ENCODE measurements around the gene GON4L.
"Not testable (repeated sequence)": the region's sequence is repeated elsewhere in the genome, so short reads cannot be mapped to it uniquely, and the experiment has no call there.

Gene GON4L

GRCh38 chr1:155715777-155716176 lies 141.2 kb downstream of the GON4L start:
- Histone ChIP-seq H3K27me3 (replicated peaks) (no peaks in the 10 kb centered on the region), H3K27ac (no peak overlapping the region), H3K4me3 (ENCODE audit: low read depth, low read length) (no peak overlapping the region), H3K36me3 (replicated peaks) (peaks cover 22% of the 10 kb centered on the region)
- no peak for DNase-seq
- in situ Hi-C loops (cut with HindIII; ENCODE audit: low pct_ligation_motif_present, low sequenced_read_pairs) = no loop called here
- TF ChIP-seq, protein P1, sequence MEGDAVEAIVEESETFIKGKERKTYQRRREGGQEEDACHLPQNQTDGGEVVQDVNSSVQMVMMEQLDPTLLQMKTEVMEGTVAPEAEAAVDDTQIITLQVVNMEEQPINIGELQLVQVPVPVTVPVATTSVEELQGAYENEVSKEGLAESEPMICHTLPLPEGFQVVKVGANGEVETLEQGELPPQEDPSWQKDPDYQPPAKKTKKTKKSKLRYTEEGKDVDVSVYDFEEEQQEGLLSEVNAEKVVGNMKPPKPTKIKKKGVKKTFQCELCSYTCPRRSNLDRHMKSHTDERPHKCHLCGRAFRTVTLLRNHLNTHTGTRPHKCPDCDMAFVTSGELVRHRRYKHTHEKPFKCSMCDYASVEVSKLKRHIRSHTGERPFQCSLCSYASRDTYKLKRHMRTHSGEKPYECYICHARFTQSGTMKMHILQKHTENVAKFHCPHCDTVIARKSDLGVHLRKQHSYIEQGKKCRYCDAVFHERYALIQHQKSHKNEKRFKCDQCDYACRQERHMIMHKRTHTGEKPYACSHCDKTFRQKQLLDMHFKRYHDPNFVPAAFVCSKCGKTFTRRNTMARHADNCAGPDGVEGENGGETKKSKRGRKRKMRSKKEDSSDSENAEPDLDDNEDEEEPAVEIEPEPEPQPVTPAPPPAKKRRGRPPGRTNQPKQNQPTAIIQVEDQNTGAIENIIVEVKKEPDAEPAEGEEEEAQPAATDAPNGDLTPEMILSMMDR (IDR thresholded peaks at IDR 0.05; ENCODE audit: low read depth, low read length, missing control alignments) = no peak

- H3K4me3 ChIP-seq (ENCODE audit: low read depth, low read length); DNase-seq; H3K27ac ChIP-seq; H3K27me3 ChIP-seq (replicated peaks); in situ Hi-C loops (cut with HindIII; ENCODE audit: low pct_ligation_motif_present, low sequenced_read_pairs): not testable (repeated sequence)
- peaks cover 25% of the 10 kb centered on the region for H3K36me3 ChIP-seq (replicated peaks)
These were observed 142.0 kb downstream of the GON4L start for GRCh38 chr1:155715056-155715455.

DNA sequence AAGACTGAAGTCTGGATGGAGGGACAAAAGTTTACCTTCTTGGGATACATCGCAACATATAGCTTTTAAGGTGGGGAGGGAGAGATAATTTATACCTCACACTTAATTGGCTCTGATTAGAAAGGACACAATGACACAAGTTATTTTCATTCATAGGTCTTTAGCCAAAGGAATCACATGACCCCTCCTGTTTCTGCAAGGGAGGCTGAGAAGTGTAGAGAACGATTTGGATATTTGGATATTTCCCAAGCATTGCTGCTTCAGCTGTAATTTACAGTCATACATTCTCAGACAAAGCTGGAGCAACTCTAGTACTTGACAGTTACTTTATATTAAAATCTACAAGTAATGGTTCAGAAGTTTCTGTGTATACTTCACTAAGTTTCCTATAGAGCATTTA lies 143.9 kb downstream of the GON4L start:
- no peak overlapping the region for H3K27ac ChIP-seq
- in situ Hi-C loops (cut with HindIII; ENCODE audit: low pct_ligation_motif_present, low sequenced_read_pairs) = no loop called here
- H3K36me3 ChIP-seq (replicated peaks) = peaks cover 20% of the 10 kb centered on the region
- no peak overlapping the region for H3K4me3 ChIP-seq (ENCODE audit: low read depth, low read length)
- no peaks in the 10 kb centered on the region for H3K27me3 ChIP-seq (replicated peaks)
- TF ChIP-seq, protein P1 (IDR thresholded peaks at IDR 0.05; ENCODE audit: low read depth, low read length, missing control alignments) = no peak
- no peak for DNase-seq

DNA sequence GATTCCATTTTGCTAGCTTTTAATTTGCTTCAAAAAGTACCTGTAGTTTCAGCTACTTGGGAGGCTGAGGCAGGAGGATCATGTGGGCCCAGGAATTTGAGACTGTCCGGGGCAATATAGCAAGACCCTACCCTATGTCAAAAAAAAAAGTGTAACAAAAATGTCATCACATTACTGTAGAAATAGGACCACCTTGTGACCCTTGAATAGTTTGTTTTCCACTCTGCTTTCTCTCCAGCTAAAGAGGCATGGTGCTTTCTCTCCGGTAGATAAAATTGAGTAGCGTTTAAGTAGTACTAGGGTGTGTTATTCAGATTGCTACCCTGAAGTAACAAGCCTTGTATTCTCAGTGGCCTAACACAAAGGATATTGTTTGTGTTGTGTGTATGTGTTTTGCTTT lies 144.4 kb downstream of the GON4L start:
- H3K27me3 ChIP-seq (replicated peaks); DNase-seq; H3K4me3 ChIP-seq (ENCODE audit: low read depth, low read length); H3K27ac ChIP-seq; in situ Hi-C loops (cut with HindIII; ENCODE audit: low pct_ligation_motif_present, low sequenced_read_pairs): not testable (repeated sequence)
- peaks cover 20% of the 10 kb centered on the region for H3K36me3 ChIP-seq (replicated peaks)

DNA sequence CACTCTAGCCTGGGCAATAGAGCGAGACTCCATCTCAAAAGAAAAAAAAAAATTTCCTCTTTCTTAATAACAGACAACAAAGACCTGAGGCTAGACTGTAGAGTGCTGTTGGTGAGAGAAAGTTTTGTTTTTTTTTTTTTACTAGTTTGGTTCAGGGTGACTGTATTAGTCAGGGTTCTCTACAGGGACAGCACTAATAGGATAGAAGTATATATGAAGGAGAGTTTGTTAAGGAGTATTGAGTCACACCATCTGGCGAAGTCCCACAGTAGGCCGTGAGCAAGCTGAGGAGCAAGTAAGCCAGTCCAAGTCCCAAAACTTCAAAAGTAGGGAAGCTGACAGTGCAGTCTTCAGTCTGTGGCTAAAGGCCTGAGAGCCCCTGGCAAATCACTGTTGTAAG lies 145.6 kb downstream of the GON4L start:
- DNase-seq; H3K27me3 ChIP-seq (replicated peaks); H3K27ac ChIP-seq; H3K4me3 ChIP-seq (ENCODE audit: low read depth, low read length); in situ Hi-C loops (cut with HindIII; ENCODE audit: low pct_ligation_motif_present, low sequenced_read_pairs): not testable (repeated sequence)
- peaks cover 20% of the 10 kb centered on the region for H3K36me3 ChIP-seq (replicated peaks)

DNA sequence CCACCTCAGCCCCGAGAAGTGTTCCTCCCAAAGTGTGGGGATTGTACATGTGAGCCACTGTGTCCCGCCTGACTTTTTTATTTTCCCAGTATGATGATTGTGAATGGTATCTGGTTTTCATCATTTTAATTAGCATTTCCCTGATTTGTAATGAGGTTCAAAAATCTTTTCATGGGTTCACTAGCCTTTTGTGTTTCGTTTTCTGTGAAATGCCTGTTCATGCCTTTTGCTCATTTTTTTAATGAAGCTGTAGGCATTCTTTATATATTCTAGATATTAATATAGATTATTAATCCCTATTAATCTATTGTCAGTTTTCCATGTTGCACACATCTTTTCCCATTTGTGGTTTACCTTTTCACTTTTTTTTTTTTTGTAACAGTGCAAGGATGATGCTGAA lies 147.6 kb downstream of the GON4L start:
- Histone ChIP-seq H3K27me3 (replicated peaks) (no peaks in the 10 kb centered on the region), H3K27ac (no peak overlapping the region), H3K4me3 (ENCODE audit: low read depth, low read length) (no peak overlapping the region), H3K36me3 (replicated peaks) (peaks cover 20% of the 10 kb centered on the region)
- TF ChIP-seq, protein P1 (IDR thresholded peaks at IDR 0.05; ENCODE audit: low read depth, low read length, missing control alignments) = no peak
- in situ Hi-C loops (cut with HindIII; ENCODE audit: low pct_ligation_motif_present, low sequenced_read_pairs) = no loop called here
- DNase-seq = no peak

GRCh38 chr1:155706139-155706538 lies 150.9 kb downstream of the GON4L start:
- Histone ChIP-seq H3K27ac (no peak overlapping the region), H3K4me3 (ENCODE audit: low read depth, low read length) (no peak overlapping the region), H3K36me3 (replicated peaks) (peaks cover 4% of the 10 kb centered on the region), H3K27me3 (replicated peaks) (no peaks in the 10 kb centered on the region)
- TF ChIP-seq, protein P1 (IDR thresholded peaks at IDR 0.05; ENCODE audit: low read depth, low read length, missing control alignments) = no peak
- in situ Hi-C loops (cut with HindIII; ENCODE audit: low pct_ligation_motif_present, low sequenced_read_pairs) = no loop called here
- DNase-seq = peak; percentile 75

GRCh38 chr1:155704414-155704813 lies 152.6 kb downstream of the GON4L start:
- H3K27ac ChIP-seq; H3K36me3 ChIP-seq (replicated peaks); DNase-seq; in situ Hi-C loops (cut with HindIII; ENCODE audit: low pct_ligation_motif_present, low sequenced_read_pairs); H3K27me3 ChIP-seq (replicated peaks); H3K4me3 ChIP-seq (ENCODE audit: low read depth, low read length): not testable (repeated sequence)

Data from brain microvascular endothelial cell (primary cell).